ENCODE data around the gene ARHGAP32.

- TF ChIP-seq, protein P1, sequence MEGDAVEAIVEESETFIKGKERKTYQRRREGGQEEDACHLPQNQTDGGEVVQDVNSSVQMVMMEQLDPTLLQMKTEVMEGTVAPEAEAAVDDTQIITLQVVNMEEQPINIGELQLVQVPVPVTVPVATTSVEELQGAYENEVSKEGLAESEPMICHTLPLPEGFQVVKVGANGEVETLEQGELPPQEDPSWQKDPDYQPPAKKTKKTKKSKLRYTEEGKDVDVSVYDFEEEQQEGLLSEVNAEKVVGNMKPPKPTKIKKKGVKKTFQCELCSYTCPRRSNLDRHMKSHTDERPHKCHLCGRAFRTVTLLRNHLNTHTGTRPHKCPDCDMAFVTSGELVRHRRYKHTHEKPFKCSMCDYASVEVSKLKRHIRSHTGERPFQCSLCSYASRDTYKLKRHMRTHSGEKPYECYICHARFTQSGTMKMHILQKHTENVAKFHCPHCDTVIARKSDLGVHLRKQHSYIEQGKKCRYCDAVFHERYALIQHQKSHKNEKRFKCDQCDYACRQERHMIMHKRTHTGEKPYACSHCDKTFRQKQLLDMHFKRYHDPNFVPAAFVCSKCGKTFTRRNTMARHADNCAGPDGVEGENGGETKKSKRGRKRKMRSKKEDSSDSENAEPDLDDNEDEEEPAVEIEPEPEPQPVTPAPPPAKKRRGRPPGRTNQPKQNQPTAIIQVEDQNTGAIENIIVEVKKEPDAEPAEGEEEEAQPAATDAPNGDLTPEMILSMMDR (IDR thresholded peaks at IDR 0.05; ENCODE audit: low read depth, low read length) = no peak
- no peak for TF ChIP-seq MYC (IDR thresholded peaks at IDR 0.05; ENCODE audit: low read depth, low read length)
Measured at GRCh38 chr11:129012880-129013279, 179.2 kb downstream of the ARHGAP32 start.

Measured in NB4 (cell line).